ENCODE results near the gene GALNT13. TPM values are rescaled to one million over a fixed set of nuclear protein-coding genes. Genes with fewer than 3 reads are reported as not detected.

Gene GALNT13
- total RNA-seq, 1 donor from 2014 or later = not detected

DNA sequence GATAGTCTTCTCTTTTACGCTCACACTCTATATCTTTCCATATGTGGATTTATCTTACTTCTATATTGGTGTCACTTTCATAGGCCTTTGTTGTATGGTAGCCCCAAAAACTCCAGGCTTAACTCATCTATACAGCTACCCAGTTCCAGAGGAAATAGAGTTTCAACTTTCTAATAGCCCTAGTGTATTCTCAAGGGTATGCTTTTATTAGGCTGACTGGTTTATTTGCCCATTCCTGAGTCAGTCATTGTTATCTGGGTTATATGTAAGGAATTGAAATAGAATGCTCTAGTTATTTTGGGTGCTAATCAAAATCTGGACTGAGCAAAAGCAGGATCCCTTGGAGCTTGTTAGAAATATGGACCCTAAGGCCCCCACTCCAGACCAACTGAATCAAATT lies 519.3 kb downstream of the GALNT13 start:
- intact Hi-C loops (cut with micrococcal nuclease) = no loop called here
- no peak for DNase-seq (ENCODE audit: low spot score)
- Mint-ChIP-seq H3K9me3 (peaks cover 4% of the 10 kb centered on the region), H3K27ac (no peak overlapping the region), H3K36me3 (ENCODE audit: low read depth) (no peaks in the 10 kb centered on the region), H3K4me3 (ENCODE audit: low read depth) (no peak overlapping the region), H3K27me3 (ENCODE audit: low read depth) (no peaks in the 10 kb centered on the region), H3K4me1 (ENCODE audit: low read depth) (no peaks in the 10 kb centered on the region)

DNA sequence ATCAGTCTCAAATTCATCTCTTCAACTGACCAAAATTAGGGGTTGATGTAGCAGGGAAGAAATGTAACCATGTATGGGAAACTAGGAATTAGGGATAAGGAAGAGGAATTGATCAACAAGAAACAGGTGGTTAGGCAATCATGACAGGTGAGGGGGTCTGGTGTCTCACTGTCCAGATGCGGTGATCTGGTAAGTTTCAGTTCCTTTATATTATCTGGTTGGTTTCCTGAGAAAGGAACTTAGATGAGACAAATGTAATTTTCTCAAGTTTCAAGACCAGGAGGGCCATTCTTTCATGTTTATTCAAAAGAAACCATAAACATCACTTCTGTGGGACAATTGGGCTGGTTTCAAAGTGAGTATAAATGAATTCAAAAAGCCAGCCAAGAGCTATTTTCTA lies 520.5 kb downstream of the GALNT13 start:
- H3K36me3 Mint-ChIP-seq (ENCODE audit: low read depth) = no peaks in the 10 kb centered on the region
- H3K4me1 Mint-ChIP-seq (ENCODE audit: low read depth) = no peaks in the 10 kb centered on the region
- no peak overlapping the region for H3K27ac Mint-ChIP-seq
- intact Hi-C loops (cut with micrococcal nuclease) = no loop called here
- no peaks in the 10 kb centered on the region for H3K27me3 Mint-ChIP-seq (ENCODE audit: low read depth)
- no peak overlapping the region for H3K4me3 Mint-ChIP-seq (ENCODE audit: low read depth)
- no peak for DNase-seq (ENCODE audit: low spot score)
- peaks cover 4% of the 10 kb centered on the region for H3K9me3 Mint-ChIP-seq

DNA sequence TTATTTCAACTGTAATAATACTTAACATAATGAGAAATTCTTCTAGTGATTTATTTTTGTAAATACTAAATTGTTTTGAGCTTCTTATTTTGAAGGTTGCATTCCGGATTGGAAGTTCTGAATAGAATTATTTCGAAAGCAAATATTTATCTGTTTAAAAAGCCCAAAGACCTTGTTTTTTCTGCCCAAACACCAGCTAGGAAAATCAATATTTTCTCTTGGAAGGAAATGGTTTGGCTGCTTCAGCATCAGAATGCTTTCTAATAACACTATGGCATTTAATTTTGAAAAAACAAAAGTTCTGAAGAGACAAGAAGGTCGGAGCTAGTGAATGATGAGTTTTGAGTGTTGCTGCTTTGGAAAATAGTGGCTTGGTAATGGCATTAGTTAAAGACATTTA lies 522.9 kb downstream of the GALNT13 start:
- no peak overlapping the region for H3K4me3 Mint-ChIP-seq (ENCODE audit: low read depth)
- H3K36me3 Mint-ChIP-seq (ENCODE audit: low read depth) = no peaks in the 10 kb centered on the region
- H3K9me3 Mint-ChIP-seq = peaks cover 1% of the 10 kb centered on the region
- DNase-seq (ENCODE audit: low spot score) = no peak
- intact Hi-C loops (cut with micrococcal nuclease) = no loop called here
- H3K27ac Mint-ChIP-seq = no peak overlapping the region
- no peaks in the 10 kb centered on the region for H3K27me3 Mint-ChIP-seq (ENCODE audit: low read depth)
- no peaks in the 10 kb centered on the region for H3K4me1 Mint-ChIP-seq (ENCODE audit: low read depth)

DNA sequence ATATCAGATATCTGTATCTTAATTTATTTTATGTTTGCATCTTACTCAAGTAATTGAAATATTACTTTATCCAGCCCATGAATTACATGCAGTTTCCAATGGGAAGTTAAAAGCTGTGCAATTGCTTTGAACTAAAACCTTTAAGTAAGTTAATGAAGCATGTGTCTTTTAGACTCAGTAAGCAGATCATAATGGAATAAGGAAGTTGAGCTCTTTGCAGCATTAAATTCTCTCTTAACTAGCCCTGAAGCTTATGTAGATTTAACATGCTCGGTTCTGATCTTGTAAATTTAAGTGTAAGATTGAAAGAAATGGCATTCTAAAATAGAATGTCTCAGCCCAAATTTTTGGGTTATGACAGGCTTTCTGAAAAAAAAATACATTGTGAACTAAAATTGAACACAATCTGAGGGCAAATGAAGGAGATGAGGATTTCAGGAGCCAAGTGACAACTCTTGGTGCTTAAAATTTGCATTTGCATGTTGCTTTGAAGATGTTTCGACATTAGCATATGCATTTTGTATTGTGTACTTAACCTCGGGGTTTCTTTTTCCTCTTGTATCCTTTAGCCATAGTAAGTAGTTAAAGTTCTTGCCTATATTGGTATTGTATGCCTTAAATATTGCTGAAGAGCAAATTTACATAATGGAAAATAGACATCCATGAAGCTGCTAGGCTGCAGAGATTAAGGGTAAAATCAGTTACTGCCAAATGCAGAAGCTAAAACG lies 529.0 kb downstream of the GALNT13 start:
- Mint-ChIP-seq H3K27me3 (ENCODE audit: low read depth) (no peaks in the 10 kb centered on the region), H3K36me3 (ENCODE audit: low read depth) (no peaks in the 10 kb centered on the region), H3K27ac (no peak overlapping the region), H3K4me3 (ENCODE audit: low read depth) (no peak overlapping the region), H3K9me3 (no peaks in the 10 kb centered on the region), H3K4me1 (ENCODE audit: low read depth) (no peaks in the 10 kb centered on the region)
- no peak for DNase-seq (ENCODE audit: low spot score)
- intact Hi-C loops (cut with micrococcal nuclease) = no loop called here

DNA sequence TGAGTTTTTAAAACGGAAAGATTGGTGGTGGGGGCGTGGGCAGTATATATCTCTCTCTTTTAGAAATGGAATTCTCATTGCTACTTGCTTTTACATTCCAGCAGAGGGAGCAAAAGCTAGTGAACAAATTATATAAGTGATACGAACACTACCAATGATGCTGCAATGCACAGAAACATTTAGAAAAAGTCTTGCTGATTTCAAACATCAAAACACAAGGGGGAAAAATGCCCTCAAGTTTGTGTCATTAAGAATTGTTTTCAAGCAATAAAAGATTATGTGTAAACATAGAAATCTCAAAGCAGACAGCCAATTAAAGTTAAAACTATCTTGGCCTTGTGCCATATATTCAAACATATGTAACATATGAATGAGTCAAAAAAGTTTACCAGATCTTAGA lies 530.5 kb downstream of the GALNT13 start:
- intact Hi-C loops (cut with micrococcal nuclease) = no loop called here
- no peak for DNase-seq (ENCODE audit: low spot score)
- H3K4me3 Mint-ChIP-seq (ENCODE audit: low read depth) = no peak overlapping the region
- no peaks in the 10 kb centered on the region for H3K36me3 Mint-ChIP-seq (ENCODE audit: low read depth)
- no peaks in the 10 kb centered on the region for H3K27me3 Mint-ChIP-seq (ENCODE audit: low read depth)
- no peak overlapping the region for H3K27ac Mint-ChIP-seq
- H3K9me3 Mint-ChIP-seq = no peaks in the 10 kb centered on the region
- H3K4me1 Mint-ChIP-seq (ENCODE audit: low read depth) = no peaks in the 10 kb centered on the region

DNA sequence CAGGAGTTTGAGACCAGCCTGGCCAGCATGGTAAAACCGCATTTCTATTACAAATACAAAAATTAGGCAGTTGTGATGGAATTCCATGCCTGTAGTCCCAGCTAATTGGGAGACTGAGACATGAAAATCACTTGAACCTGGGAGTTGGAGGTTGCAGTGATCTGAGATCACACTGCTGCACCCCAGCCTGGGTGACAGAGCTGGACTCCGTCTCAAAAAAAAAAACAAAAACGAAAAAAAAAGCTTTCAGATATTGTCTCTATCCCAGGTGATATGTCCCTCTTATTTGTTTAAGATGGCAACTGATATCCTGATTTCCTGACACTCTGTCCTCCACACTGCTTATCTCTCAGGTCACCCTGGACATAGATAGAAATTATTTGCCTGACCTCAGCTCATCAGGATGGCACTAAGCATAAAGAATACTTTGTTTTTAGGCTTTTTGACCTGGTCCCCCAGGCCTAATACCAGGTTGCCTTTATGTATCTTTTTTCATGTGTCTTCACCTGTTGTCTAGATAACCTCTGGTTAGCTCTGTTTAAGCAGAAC lies 531.6 kb downstream of the GALNT13 start:
- no peaks in the 10 kb centered on the region for H3K36me3 Mint-ChIP-seq (ENCODE audit: low read depth)
- no peak overlapping the region for H3K27ac Mint-ChIP-seq
- H3K4me1 Mint-ChIP-seq (ENCODE audit: low read depth) = no peaks in the 10 kb centered on the region
- no peaks in the 10 kb centered on the region for H3K9me3 Mint-ChIP-seq
- H3K27me3 Mint-ChIP-seq (ENCODE audit: low read depth) = no peaks in the 10 kb centered on the region
- no peak overlapping the region for H3K4me3 Mint-ChIP-seq (ENCODE audit: low read depth)
- intact Hi-C loops (cut with micrococcal nuclease) = no loop called here
- DNase-seq (ENCODE audit: low spot score) = no peak

DNA sequence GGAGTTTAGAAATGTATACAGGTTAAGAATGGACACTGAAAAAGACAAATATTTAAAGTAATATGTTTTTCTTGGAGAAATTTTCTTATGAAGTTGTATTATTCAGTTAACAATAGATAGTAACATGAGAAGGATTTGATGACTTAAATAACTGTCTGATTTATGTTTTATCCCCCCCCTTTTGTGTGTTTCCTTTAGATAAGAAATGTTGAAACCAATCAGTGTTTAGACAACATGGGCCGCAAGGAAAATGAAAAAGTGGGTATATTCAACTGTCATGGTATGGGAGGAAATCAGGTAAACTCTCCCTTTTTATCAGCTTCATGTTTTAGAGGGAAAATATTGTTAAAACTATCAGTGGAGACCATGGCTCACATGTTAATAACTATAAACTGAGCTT lies 537.1 kb downstream of the GALNT13 start:
- no peaks in the 10 kb centered on the region for H3K27me3 Mint-ChIP-seq (ENCODE audit: low read depth)
- no peaks in the 10 kb centered on the region for H3K4me1 Mint-ChIP-seq (ENCODE audit: low read depth)
- H3K4me3 Mint-ChIP-seq (ENCODE audit: low read depth) = no peak overlapping the region
- intact Hi-C loops (cut with micrococcal nuclease) = no loop called here
- H3K9me3 Mint-ChIP-seq = no peaks in the 10 kb centered on the region
- H3K27ac Mint-ChIP-seq = no peak overlapping the region
- no peak for DNase-seq (ENCODE audit: low spot score)
- H3K36me3 Mint-ChIP-seq (ENCODE audit: low read depth) = no peaks in the 10 kb centered on the region

DNA sequence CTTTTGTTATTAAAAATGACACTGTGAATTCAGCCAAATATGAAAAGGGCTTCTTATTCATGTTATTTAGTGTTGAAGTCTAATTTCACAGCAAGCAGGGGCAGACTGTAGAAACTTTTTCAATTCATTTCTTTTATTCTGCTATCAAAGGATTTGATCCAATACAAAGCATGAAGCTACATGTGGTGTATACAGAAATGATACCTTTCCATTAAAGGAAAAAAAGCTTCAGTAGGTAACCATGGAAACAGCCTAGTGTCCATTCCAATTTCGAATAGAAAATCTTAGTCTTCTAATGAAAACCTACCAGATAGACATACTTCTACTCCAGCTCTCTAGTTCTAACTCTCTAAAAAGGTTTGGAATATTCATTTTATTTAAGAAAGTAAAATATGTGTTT lies 550.5 kb downstream of the GALNT13 start:
- no peak overlapping the region for H3K27ac Mint-ChIP-seq
- H3K27me3 Mint-ChIP-seq (ENCODE audit: low read depth) = no peaks in the 10 kb centered on the region
- H3K4me1 Mint-ChIP-seq (ENCODE audit: low read depth) = no peaks in the 10 kb centered on the region
- no peaks in the 10 kb centered on the region for H3K36me3 Mint-ChIP-seq (ENCODE audit: low read depth)
- no peak overlapping the region for H3K4me3 Mint-ChIP-seq (ENCODE audit: low read depth)
- H3K9me3 Mint-ChIP-seq = no peaks in the 10 kb centered on the region
- DNase-seq (ENCODE audit: low spot score) = no peak
- intact Hi-C loops (cut with micrococcal nuclease) = no loop called here

DNA sequence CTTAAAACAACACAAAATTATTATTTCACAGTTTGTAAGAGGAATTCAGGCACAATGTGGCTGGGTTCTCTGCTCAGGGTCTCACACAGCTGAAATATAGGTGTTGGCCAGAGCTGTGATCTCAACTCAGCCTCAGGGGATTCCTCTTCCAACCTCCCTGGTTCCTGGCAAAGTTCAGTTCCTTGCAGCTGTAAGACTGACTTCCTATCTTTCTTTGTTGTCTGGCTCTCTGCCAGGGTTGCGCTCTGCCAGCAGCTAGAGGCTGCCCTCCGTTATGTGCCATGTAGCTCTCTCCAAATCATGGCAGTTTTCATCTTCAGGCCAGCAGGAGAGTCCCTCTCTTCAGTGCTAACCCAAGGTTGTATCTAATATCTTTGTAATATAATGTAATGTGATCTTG lies 554.3 kb downstream of the GALNT13 start:
- Mint-ChIP-seq H3K36me3 (ENCODE audit: low read depth) (no peaks in the 10 kb centered on the region), H3K4me3 (ENCODE audit: low read depth) (no peak overlapping the region), H3K4me1 (ENCODE audit: low read depth) (no peaks in the 10 kb centered on the region), H3K27me3 (ENCODE audit: low read depth) (no peaks in the 10 kb centered on the region), H3K9me3 (peaks cover 4% of the 10 kb centered on the region), H3K27ac (no peak overlapping the region)
- DNase-seq (ENCODE audit: low spot score) = no peak
- intact Hi-C loops (cut with micrococcal nuclease) = no loop called here

DNA sequence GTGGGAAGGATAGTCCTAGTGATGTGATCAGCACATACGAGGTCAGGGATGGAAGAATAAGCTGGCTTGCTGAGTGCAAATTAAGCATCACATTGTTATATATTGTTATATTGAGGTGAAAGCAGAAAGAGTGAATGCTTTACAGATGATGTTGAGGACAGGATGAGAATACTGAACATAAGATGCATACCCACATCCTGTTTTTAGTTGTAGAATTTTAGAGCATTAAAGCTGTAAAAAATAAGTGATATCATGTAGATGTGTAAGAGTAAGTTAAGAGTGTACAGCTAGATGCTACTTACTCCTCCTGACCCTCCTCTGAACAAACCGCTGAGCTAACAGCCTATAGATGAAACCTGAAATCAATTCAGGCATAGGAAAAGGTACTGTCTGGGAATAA lies 555.7 kb downstream of the GALNT13 start:
- Mint-ChIP-seq H3K4me3 (ENCODE audit: low read depth) (no peak overlapping the region), H3K36me3 (ENCODE audit: low read depth) (no peaks in the 10 kb centered on the region), H3K27me3 (ENCODE audit: low read depth) (no peaks in the 10 kb centered on the region), H3K27ac (no peak overlapping the region), H3K9me3 (peaks cover 4% of the 10 kb centered on the region), H3K4me1 (ENCODE audit: low read depth) (no peaks in the 10 kb centered on the region)
- no peak for DNase-seq (ENCODE audit: low spot score)
- intact Hi-C loops (cut with micrococcal nuclease) = no loop called here

DNA sequence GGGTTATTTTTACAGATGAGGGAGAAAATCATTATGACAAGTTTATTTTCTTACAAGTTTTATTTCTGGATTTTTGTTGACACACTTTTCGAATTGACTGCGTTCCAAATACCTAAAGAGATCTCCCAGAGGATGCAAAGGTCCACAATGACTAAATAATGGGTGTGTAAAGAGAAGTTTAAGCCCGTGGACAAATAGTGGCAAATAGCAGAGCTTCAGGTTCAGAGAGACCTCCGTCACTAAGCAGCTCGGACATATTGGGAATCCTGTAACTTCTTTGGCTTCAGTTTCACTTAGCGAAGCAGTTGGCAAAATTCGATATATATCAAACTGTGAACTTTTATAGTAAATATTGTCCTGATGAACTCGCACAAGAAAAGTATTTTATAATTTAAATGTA lies 556.3 kb downstream of the GALNT13 start:
- Mint-ChIP-seq H3K27ac (no peak overlapping the region), H3K27me3 (ENCODE audit: low read depth) (no peaks in the 10 kb centered on the region), H3K4me3 (ENCODE audit: low read depth) (no peak overlapping the region), H3K9me3 (peaks cover 4% of the 10 kb centered on the region), H3K4me1 (ENCODE audit: low read depth) (no peaks in the 10 kb centered on the region), H3K36me3 (ENCODE audit: low read depth) (no peaks in the 10 kb centered on the region)
- intact Hi-C loops (cut with micrococcal nuclease) = no loop called here
- DNase-seq (ENCODE audit: low spot score) = no peak

DNA sequence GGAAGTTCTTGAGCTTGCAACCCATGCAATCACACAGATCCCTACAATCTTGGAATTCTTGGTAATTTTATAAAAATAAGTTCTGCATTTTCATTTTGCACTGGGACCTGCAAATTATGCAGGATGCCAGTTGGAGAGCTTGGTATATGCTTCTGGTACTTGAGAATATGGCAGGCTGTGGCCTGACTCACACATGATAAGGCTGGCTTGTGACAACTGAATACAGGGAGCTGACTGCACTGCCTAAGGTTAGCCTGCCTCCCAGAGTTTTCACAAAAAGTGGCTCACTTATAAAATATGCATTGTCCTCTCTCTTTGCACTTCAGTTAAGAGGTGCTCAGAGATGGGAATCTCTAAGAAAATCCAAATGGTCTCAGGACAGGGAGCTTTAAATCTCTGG lies 561.3 kb downstream of the GALNT13 start:
- intact Hi-C loops (cut with micrococcal nuclease) = no loop called here
- Mint-ChIP-seq H3K9me3 (peaks cover 4% of the 10 kb centered on the region), H3K4me3 (ENCODE audit: low read depth) (no peak overlapping the region), H3K36me3 (ENCODE audit: low read depth) (no peaks in the 10 kb centered on the region), H3K4me1 (ENCODE audit: low read depth) (peaks cover 2% of the 10 kb centered on the region), H3K27me3 (ENCODE audit: low read depth) (no peaks in the 10 kb centered on the region), H3K27ac (no peak overlapping the region)
- DNase-seq (ENCODE audit: low spot score) = no peak

DNA sequence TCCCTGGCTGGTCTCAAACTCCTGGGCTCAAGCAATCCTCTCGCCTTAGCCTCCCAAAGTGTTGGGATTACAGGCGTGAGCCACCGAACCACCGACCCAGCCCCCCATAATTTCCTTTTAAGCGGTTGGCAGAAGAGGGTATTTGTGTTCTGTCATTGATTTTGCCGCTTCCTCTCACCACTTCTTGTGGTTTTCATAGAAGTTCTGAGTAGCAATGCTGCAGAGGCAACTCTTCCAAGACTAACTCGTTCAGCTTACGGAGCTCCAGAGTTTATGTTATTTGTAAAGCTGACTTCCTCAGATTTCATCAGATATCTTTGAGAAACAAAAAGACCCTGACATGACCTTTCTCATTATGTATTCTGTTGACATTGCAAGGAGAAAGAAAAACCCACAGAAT lies 565.4 kb downstream of the GALNT13 start:
- Mint-ChIP-seq H3K36me3 (ENCODE audit: low read depth) (no peaks in the 10 kb centered on the region), H3K27me3 (ENCODE audit: low read depth) (no peaks in the 10 kb centered on the region), H3K9me3 (no peaks in the 10 kb centered on the region), H3K4me1 (ENCODE audit: low read depth) (peaks cover 2% of the 10 kb centered on the region), H3K27ac (no peak overlapping the region), H3K4me3 (ENCODE audit: low read depth) (no peak overlapping the region)
- DNase-seq (ENCODE audit: low spot score) = no peak
- intact Hi-C loops (cut with micrococcal nuclease) = no loop called here

DNA sequence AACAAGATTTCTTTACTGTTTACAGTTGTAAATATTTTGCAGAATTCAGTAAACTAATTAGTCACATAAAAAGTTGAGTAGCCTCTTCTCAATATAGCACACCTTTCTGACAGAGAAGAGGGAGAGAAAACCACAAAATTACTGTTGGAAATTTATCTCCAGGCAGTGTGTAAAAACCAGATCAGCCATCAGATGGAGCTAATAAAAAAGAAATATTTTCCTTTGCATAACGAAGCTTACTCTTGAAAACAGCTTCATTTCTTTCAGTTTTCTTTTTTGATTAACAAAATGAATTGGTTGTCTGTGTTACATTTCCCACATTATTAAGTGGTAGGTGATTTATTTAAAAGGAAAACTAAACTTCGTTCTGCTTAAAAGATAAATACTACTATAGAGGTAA lies 567.4 kb downstream of the GALNT13 start:
- no peak for DNase-seq (ENCODE audit: low spot score)
- intact Hi-C loops (cut with micrococcal nuclease) = no loop called here
- H3K4me1 Mint-ChIP-seq (ENCODE audit: low read depth) = peaks cover 2% of the 10 kb centered on the region
- H3K27me3 Mint-ChIP-seq (ENCODE audit: low read depth) = no peaks in the 10 kb centered on the region
- no peaks in the 10 kb centered on the region for H3K9me3 Mint-ChIP-seq
- H3K27ac Mint-ChIP-seq = no peak overlapping the region
- no peaks in the 10 kb centered on the region for H3K36me3 Mint-ChIP-seq (ENCODE audit: low read depth)
- H3K4me3 Mint-ChIP-seq (ENCODE audit: low read depth) = no peak overlapping the region

Data from activated T-helper 2 cell treated with anti-CD3 and anti-CD28 coated beads, Interferon-gamma antibody, Interleukin-2, Interleukin-4, amounts not matched to agents 10 μg/mL and 5 μg/mL and 100 μg/mL, durations not matched to agents 14 hours and 24 hours and 36 hours (primary cell).